ENCODE measurements around the gene PRPF6. TPM values are rescaled to one million over a fixed set of nuclear protein-coding genes. Genes with fewer than 3 reads are reported as not detected.

Gene PRPF6
- total and polyA plus RNA-seq, 2 donors (not counting 3 experiments of a cell fraction or from before 2014, with no cell fraction given) = 35.3 to 67.4 TPM

GRCh38 chr20:64074184-64074789 lies 93.4 kb downstream of the PRPF6 start:
- intact Hi-C loops (cut with micrococcal nuclease) = no loop called here
- FAIRE-seq = no peak
- TF ChIP-seq FOS (IDR thresholded peaks at IDR 0.05; ENCODE audit: borderline replicate concordance, insufficient read depth, low read length) (no peak), POLR2A (IDR thresholded peaks at IDR 0.05; ENCODE audit: low read depth, low read length) (no peak), MAX (IDR thresholded peaks at IDR 0.05; ENCODE audit: insufficient read depth, insufficient read length) (no peak), GATA2 (IDR thresholded peaks at IDR 0.05; ENCODE audit: insufficient read depth, insufficient read length, low read depth, low read length) (no peak), JUN (IDR thresholded peaks at IDR 0.05; ENCODE audit: borderline replicate concordance, insufficient read depth, insufficient read length, low read depth) (no peak), MYC (IDR thresholded peaks at IDR 0.05; ENCODE audit: low read depth, low read length) (no peak), CTCF (IDR thresholded peaks at IDR 0.05; ENCODE audit: extremely low read depth in 1 of 2, insufficient read depth in 1 of 2, low read depth in 1 of 2, low read length in 2 of 2) (no peak), POLR2AphosphoS5 (IDR thresholded peaks at IDR 0.05; ENCODE audit: insufficient read depth, low read depth, low read length) (no peak), EZH2 (IDR thresholded peaks at IDR 0.05; ENCODE audit: borderline replicate concordance, low read depth, low read length, severe bottlenecking) (no peak)
- Histone ChIP-seq H3K4me3 (replicated peaks in 1 of 3; ENCODE audit: insufficient read depth in 1 of 3, low read depth in 1 of 3, low read length in 3 of 3) (no peak overlapping the region), H3K4me2 (ENCODE audit: insufficient read depth, low read length) (no peak overlapping the region), H2AFZ (ENCODE audit: low read depth, low read length) (no peak overlapping the region), H3K36me3 (ENCODE audit: control insufficient read depth in 2 of 2, extremely low read depth in 1 of 2, insufficient read depth in 2 of 2, low read length in 2 of 2) (peaks cover 0 to 21% of the 10 kb centered on the region in 2 experiments), H3K27me3 (ENCODE audit: control insufficient read depth in 2 of 2, insufficient read depth in 2 of 2, low read length in 2 of 2) (no peaks in the 10 kb centered on the region), H3K9ac (replicated peaks; ENCODE audit: extremely low read depth, insufficient read depth, low read length) (no peak overlapping the region), H3K79me2 (ENCODE audit: control insufficient read depth, insufficient read depth, low read length) (peaks cover 6% of the 10 kb centered on the region), H3K27ac (ENCODE audit: insufficient read depth, low read depth, low read length) (no peak overlapping the region), H4K20me1 (replicated peaks; ENCODE audit: control insufficient read depth, extremely low read depth, insufficient read depth, low read length) (no peaks in the 10 kb centered on the region), H3K9me1 (replicated peaks; ENCODE audit: control insufficient read depth, extremely low read depth, insufficient read depth, low read length) (no peaks in the 10 kb centered on the region), H3K4me1 (ENCODE audit: control insufficient read depth, extremely low read depth, insufficient read depth, low read length) (peaks cover 12% of the 10 kb centered on the region), H3K9me3 (replicated peaks; ENCODE audit: control insufficient read depth, insufficient read depth, low read length) (no peaks in the 10 kb centered on the region)
- no peak for DNase-seq (ENCODE audit: low read depth, low spot score)
- no TSS peak for BruUV-seq (replicated peaks)
- CTCF ChIA-PET = no interaction called here
- POLR2A ChIA-PET = no interaction called here
- dilution Hi-C loops (cut with MboI; ENCODE audit: extremely low pct_ligation_motif_present, low sequenced_read_pairs) = no loop called here
